NCI-H345 (cell line): ENCODE results near the gene GTSE1.

Source experiments
- DNase-seq: peaks from one replicate; lab custom pipeline; 2025; lab: John Stamatoyannopoulos, UW

GTSE1 gene

GRCh38 chr22:46380069-46380468 lies 83.4 kb downstream of the GTSE1 start:
- no peak for DNase-seq
